GM06990 (cell line): ENCODE measurements around the gene MKNK1.

ENCODE experiments used
- DNase-seq: peaks from one replicate; pipeline ENCODE4 v3.0.0-alpha.2; 2011; ENCODE audit not compliant: insufficient read length; ENCODE audit errors: extremely low read depth
- H3K27me3 ChIP-seq: replicated peaks from 2 replicates; pipeline ENCODE4 v1.6.0; 2011; ENCODE audit warnings: low read length; ENCODE audit not compliant: control insufficient read depth, insufficient read depth
- H3K36me3 ChIP-seq: 2 replicates; pipeline ENCODE4 v1.5.1; 2011; ENCODE audit warnings: low read length; ENCODE audit not compliant: control insufficient read depth, insufficient read depth
- H3K4me3 ChIP-seq: replicated peaks from 2 replicates; pipeline ENCODE4 v1.5.1; 2011; ENCODE audit warnings: low read depth, mild to moderate bottlenecking, control low read depth, low read length
- TF ChIP-seq, protein P1 (sequence below): IDR thresholded peaks from 2 replicates; pipeline ENCODE4 v1.5.1; 2011; ENCODE audit warnings: low read length, control low read depth, mild to moderate bottlenecking, inconsistent platforms; ENCODE audit not compliant: insufficient read depth, poor library complexity, severe bottlenecking

Gene MKNK1

DNA sequence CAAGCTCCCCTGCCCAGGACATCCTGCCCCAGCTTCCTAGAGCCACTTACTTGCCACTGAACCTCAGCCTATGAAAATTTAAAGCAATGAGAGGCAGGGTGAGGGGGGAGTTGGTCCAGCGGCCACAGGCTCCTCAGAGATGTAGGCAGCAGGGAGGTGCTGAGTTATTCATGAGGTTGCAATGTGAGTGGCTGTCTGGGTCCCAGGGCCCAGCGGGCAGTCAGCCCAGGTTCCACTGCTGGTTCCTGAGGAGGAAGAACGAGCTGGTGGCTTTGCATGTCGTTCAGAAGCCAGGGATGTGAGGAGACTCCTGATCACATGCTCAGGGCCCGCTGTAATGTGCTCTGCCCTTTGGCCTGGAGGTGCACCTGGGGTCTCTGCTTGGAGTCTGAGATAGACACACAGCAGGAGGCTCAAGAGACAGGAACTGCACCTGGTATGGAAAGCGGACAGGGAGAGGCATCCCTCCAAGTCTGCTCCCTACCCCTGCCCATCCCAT is 52.4 kb downstream of the MKNK1 start, which contains the start of gene KNCN:
KNCN (minus strand) TSS at position 51 of the 499 bp plus-strand sequence. CDS start 432 bp downstream, outside the sequence.
- TF ChIP-seq, protein P1, sequence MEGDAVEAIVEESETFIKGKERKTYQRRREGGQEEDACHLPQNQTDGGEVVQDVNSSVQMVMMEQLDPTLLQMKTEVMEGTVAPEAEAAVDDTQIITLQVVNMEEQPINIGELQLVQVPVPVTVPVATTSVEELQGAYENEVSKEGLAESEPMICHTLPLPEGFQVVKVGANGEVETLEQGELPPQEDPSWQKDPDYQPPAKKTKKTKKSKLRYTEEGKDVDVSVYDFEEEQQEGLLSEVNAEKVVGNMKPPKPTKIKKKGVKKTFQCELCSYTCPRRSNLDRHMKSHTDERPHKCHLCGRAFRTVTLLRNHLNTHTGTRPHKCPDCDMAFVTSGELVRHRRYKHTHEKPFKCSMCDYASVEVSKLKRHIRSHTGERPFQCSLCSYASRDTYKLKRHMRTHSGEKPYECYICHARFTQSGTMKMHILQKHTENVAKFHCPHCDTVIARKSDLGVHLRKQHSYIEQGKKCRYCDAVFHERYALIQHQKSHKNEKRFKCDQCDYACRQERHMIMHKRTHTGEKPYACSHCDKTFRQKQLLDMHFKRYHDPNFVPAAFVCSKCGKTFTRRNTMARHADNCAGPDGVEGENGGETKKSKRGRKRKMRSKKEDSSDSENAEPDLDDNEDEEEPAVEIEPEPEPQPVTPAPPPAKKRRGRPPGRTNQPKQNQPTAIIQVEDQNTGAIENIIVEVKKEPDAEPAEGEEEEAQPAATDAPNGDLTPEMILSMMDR, result no peak
- Histone ChIP-seq H3K36me3 (no peaks in the 10 kb centered on the region), H3K4me3 (no peak within 1 kb of the TSS)

DNA sequence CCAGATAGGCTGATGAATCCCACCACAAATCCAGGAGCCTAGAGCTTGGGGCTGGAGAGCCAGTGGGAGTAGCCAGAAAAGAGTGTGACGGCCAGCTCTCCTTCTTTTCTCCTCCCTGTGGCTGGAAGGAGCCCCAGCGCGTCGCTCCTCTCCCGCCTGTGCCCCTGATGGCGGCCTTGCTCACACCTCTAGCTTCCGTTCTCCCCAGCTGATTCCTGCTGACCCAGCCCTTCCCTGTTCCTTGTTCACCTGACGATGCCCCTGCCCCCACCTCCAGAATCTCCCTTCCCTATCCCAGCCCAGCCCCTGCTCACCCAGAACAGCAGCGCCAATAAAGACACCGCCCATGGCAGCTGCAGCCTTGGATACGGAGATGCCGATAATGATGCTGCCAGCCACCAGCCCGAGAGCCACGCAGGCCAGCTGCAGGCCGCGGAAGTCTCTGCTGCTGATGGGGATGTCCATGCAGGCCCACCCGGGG is 53.3 kb downstream of the MKNK1 start:
- TF ChIP-seq, protein P1, result no peak
- no peaks in the 10 kb centered on the region; the same call in none of the 2 replicates for H3K27me3 ChIP-seq
- no peak for DNase-seq
- no peaks in the 10 kb centered on the region for H3K36me3 ChIP-seq
- H3K4me3 ChIP-seq, result no peak overlapping the region

More for the DNA sequence above, 52.4 kb downstream of the MKNK1 start, which contains the start of gene KNCN:
- no peaks in the 10 kb centered on the region; the same call in none of the 2 replicates for H3K27me3 ChIP-seq
- no peak for DNase-seq

DNA sequence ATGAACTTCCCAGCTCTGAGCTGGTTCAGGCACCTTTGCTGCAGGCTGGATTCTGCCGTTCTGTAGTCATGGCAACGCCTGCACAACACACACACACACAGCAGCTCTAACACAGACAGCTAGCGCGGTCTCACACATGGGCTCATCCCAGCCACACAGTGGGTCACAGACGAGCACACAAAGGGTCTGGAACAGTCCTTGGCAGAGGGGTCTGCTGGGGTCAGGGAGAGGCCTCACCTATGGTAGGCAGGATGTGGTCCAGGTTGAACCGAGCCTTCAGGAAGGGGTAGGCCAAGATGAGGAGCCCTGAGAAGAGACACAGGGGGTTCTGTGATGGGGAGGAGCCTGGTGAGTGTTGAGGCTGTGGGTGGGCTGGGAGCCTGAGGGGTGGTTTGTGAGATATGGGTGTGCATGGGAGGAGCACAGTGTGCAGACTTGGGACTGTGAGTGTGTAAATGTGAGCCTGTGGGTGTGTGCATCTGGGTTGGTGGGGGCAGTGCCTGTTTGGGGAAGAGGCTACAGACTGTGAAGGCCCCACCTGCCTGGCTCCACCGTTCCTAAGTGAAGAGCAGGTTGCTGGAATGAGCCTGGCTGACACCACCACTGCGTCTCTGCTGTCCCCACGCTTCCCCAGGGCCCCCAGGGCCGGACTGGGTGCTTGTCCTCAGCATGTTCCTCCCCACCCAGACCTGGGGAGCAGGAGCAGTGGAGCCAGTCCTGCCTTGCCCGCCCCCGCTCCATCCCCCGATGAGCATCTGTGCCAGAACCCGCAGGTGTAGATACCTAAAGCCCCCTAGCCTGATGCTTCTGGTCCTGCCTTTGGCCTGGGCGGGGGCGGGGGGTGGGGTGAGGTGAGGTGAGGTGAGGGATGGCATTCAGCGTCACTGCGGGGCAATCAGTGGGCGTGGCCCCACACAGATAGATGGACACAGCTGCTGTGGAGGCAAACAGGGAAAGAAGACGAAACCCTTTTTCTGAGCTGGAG is 54.1 kb downstream of the MKNK1 start:
- H3K4me3 ChIP-seq, result no peak overlapping the region
- H3K36me3 ChIP-seq, result no peaks in the 10 kb centered on the region
- peaks cover 2% of the 10 kb centered on the region for H3K27me3 ChIP-seq
- no peak for DNase-seq
- TF ChIP-seq, protein P1, result no peak

DNA sequence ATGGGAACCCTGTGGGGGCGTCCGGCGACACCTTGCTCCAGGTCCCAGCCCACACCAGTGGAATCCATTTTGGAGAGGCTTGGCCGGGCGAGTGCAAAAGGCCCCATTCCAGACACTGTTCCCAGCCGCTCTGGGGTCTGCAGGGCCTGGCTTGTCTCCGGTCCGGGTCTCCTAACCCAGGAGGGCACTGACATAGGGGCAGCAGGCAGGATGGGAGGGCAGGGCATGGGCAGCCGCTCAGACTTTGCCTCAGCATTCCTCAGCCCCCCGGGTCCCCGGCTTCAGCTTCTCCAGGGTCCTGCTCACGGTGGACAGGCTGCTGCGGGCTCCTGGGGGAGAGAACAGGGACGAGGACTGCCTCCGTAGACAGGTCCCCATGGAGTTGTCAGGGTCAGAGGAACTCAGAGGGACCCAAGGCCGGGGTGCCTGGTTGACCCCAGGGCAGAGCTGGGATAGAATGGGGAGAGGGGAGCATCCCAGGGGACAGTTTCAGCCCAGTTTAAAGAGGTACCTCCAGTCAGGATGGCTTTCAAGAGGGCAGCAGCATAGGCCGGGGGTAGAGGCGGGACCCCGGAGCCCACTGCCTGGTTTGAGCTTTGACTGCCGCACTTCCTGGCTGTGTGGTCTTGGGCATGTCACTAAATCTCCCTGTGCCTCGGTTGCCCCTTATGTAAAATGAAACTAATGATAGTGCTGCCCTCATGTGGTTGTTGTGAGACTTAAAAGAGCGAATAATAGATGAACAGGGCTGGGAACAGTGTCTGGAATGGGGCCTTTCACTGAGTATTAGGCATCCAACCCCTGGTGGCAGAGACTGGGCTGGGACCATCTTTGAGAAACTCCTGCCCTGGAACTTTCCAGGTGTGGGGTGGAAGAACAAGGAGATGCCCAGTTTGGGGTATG is 56.3 kb downstream of the MKNK1 start:
- TF ChIP-seq, protein P1, result peak; percentile 45
- DNase-seq, result no peak
- Histone ChIP-seq H3K4me3 (no peak overlapping the region), H3K36me3 (no peaks in the 10 kb centered on the region), H3K27me3 (peaks cover 7% of the 10 kb centered on the region)

DNA sequence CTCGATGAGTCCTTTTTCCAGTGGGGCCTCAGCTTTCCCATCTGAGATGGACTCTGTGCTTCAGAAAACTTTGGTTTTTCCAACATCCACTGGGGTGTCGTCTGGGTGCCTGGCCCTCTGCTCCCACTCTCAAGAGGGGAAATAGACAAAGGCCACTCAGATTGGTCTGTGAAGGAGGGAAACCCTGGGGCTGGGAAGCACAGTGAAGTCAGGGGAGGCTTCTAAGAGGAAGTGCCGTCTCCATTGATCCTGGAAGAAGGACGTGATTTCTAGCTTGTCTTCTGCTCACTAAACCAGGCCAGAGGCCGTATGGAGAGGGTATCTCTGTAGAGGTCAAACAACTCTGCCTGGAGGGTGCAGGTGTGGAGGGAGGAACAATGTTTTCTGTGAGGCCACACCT is 57.9 kb downstream of the MKNK1 start:
- H3K36me3 ChIP-seq, result no peaks in the 10 kb centered on the region
- DNase-seq, result no peak
- H3K4me3 ChIP-seq, result no peak overlapping the region
- peaks cover 7% of the 10 kb centered on the region for H3K27me3 ChIP-seq
- TF ChIP-seq, protein P1, result no peak
